Liver (tissue), 2 donors: ENCODE measurements around the gene PSD4.

Experiments
- TF ChIP-seq, protein P1 (sequence below): IDR thresholded peaks from 2 replicates; pipeline ENCODE4 v1.6.1; 2016; ENCODE audit warnings: antibody characterized with exemption
- TF ChIP-seq, protein P2 (sequence below): fragments of 150-350 bp; IDR thresholded peaks from 2 replicates; pipeline ENCODE4 v1.5.1; 2017; ENCODE audit warnings: improper control_type of control experiment, low read depth, low read length; ENCODE audit not compliant: missing input control
- donor health status: healthy.

- TF ChIP-seq, protein P1, sequence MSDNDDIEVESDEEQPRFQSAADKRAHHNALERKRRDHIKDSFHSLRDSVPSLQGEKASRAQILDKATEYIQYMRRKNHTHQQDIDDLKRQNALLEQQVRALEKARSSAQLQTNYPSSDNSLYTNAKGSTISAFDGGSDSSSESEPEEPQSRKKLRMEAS, result no peak
- TF ChIP-seq, protein P2, sequence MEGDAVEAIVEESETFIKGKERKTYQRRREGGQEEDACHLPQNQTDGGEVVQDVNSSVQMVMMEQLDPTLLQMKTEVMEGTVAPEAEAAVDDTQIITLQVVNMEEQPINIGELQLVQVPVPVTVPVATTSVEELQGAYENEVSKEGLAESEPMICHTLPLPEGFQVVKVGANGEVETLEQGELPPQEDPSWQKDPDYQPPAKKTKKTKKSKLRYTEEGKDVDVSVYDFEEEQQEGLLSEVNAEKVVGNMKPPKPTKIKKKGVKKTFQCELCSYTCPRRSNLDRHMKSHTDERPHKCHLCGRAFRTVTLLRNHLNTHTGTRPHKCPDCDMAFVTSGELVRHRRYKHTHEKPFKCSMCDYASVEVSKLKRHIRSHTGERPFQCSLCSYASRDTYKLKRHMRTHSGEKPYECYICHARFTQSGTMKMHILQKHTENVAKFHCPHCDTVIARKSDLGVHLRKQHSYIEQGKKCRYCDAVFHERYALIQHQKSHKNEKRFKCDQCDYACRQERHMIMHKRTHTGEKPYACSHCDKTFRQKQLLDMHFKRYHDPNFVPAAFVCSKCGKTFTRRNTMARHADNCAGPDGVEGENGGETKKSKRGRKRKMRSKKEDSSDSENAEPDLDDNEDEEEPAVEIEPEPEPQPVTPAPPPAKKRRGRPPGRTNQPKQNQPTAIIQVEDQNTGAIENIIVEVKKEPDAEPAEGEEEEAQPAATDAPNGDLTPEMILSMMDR, result no peak
Measured at GRCh38 chr2:113187771-113188170, 14.0 kb downstream of the PSD4 start.
